ENCODE measurements around the gene DAPK2.

GRCh38 chr15:64004587-64004986, 41.7 kb downstream of the DAPK2 start:
- no peak for TF ChIP-seq POLR2A (IDR thresholded peaks at IDR 0.05)
- TF ChIP-seq CTCF (IDR thresholded peaks at IDR 0.05) = no peak
